OCI-LY7 (cell line): ENCODE data around the gene CCDC127.

Experiments
- EZH2phosphoT487 ChIP-seq: fragments of 200-600 bp; sonication (generic); IDR thresholded peaks from 2 replicates; pipeline ENCODE4 v1.6.1; 2018; ENCODE audit warnings: low read depth, borderline replicate concordance, mild to moderate bottlenecking, mixed run types, antibody characterized with exemption, low read length, moderate library complexity, mixed read lengths
- TF ChIP-seq, protein P1 (sequence below): fragments of 200-600 bp; sonication (generic); conservative IDR thresholded peaks from 2 replicates; pipeline ENCODE4 v1.5.1; 2014; ENCODE audit warnings: mild to moderate bottlenecking, antibody characterized with exemption, low read length, moderate library complexity, mixed read lengths

GRCh38 chr5:167982-168660, 49.8 kb downstream of the CCDC127 start:
- TF ChIP-seq, protein P1, sequence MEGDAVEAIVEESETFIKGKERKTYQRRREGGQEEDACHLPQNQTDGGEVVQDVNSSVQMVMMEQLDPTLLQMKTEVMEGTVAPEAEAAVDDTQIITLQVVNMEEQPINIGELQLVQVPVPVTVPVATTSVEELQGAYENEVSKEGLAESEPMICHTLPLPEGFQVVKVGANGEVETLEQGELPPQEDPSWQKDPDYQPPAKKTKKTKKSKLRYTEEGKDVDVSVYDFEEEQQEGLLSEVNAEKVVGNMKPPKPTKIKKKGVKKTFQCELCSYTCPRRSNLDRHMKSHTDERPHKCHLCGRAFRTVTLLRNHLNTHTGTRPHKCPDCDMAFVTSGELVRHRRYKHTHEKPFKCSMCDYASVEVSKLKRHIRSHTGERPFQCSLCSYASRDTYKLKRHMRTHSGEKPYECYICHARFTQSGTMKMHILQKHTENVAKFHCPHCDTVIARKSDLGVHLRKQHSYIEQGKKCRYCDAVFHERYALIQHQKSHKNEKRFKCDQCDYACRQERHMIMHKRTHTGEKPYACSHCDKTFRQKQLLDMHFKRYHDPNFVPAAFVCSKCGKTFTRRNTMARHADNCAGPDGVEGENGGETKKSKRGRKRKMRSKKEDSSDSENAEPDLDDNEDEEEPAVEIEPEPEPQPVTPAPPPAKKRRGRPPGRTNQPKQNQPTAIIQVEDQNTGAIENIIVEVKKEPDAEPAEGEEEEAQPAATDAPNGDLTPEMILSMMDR: no peak
- TF ChIP-seq EZH2phosphoT487: no peak
